LNCAP (cell line): ENCODE data around the gene FBXW5.

Experiments
- CTCF ChIP-seq: fragments of 450-650 bp; IDR thresholded peaks from 2 replicates; pipeline ENCODE4 v1.5.1; 2017; ENCODE audit warnings: mild to moderate bottlenecking

Gene FBXW5

GRCh38 chr9:136900988-136901515 is 43.5 kb downstream of the FBXW5 start:
- TF ChIP-seq CTCF, result no peak

GRCh38 chr9:136900556-136900955 is 44.0 kb downstream of the FBXW5 start:
- TF ChIP-seq CTCF, result no peak

- TF ChIP-seq CTCF, result no peak
Measured at GRCh38 chr9:136899196-136899595, 45.3 kb downstream of the FBXW5 start.

- TF ChIP-seq CTCF, result no peak
Measured at GRCh38 chr9:136898483-136899100, 45.9 kb downstream of the FBXW5 start.

GRCh38 chr9:136896027-136896426 is 48.5 kb downstream of the FBXW5 start:
- TF ChIP-seq CTCF, result no peak

GRCh38 chr9:136890661-136891060 is 53.9 kb downstream of the FBXW5 start:
- TF ChIP-seq CTCF, result no peak
